Bronchial epithelial cell (primary cell): ENCODE data around the gene NUP98. TPM values are rescaled to one million over a fixed set of nuclear protein-coding genes. Genes with fewer than 3 reads are reported as not detected.

Source experiments
- DNase-seq: peaks from one replicate; pipeline ENCODE4 v3.0.0-alpha.2; 2010; ENCODE audit warnings: low read depth
- FAIRE-seq: peaks from 2 replicates; lab custom pipeline; 2011; peaks lifted over from hg19 to GRCh38; lab: Jason Lieb, UNC
- H3K27me3 ChIP-seq: 2 replicates; pipeline ENCODE4 v1.5.1; 2011; ENCODE audit warnings: low read length; ENCODE audit not compliant: control insufficient read depth, insufficient read depth
- H3K36me3 ChIP-seq: 2 replicates; pipeline ENCODE4 v1.5.1; 2011; ENCODE audit warnings: low read length; ENCODE audit not compliant: control insufficient read depth, insufficient read depth
- H3K4me3 ChIP-seq: 2 replicates; pipeline ENCODE4 v1.5.1; 2011; ENCODE audit warnings: mild to moderate bottlenecking, low read depth, low read length, control low read depth
- CTCF ChIP-seq: IDR thresholded peaks from 2 replicates; pipeline ENCODE4 v1.5.1; 2011; ENCODE audit warnings: mild to moderate bottlenecking, moderate library complexity, low read length, control low read depth, inconsistent platforms; ENCODE audit not compliant: insufficient read depth, severe bottlenecking
- total RNA-seq: library from RNA; depleted of rRNA; stranded (reverse); fragments of >200 nt; gene quantifications from 2 replicates; pipeline ENCODE4 v1.2.1, GENCODE V29; 2014

Gene NUP98
- total RNA-seq, 1 donor from 2014 or later: 59.8 TPM

- H3K36me3 ChIP-seq: peaks cover 3% of the 10 kb centered on the region
- no peak overlapping the region for H3K4me3 ChIP-seq
- FAIRE-seq (no peak), DNase-seq (no peak)
- TF ChIP-seq CTCF: no peak
- H3K27me3 ChIP-seq: no peaks in the 10 kb centered on the region
These were observed 131.9 kb downstream of the NUP98 start for GRCh38 chr11:3665336-3666022.

- DNase-seq (no peak), FAIRE-seq (peak; percentile 13)
- no peak for TF ChIP-seq CTCF
- Histone ChIP-seq H3K4me3 (no peak overlapping the region), H3K36me3 (peaks cover 3% of the 10 kb centered on the region), H3K27me3 (no peaks in the 10 kb centered on the region)
These were observed 133.2 kb downstream of the NUP98 start for GRCh38 chr11:3664032-3664630.

GRCh38 chr11:3662856-3663255, 134.5 kb downstream of the NUP98 start:
- Histone ChIP-seq H3K36me3 (peaks cover 3% of the 10 kb centered on the region), H3K4me3 (no peak overlapping the region), H3K27me3 (no peaks in the 10 kb centered on the region)
- no peak for TF ChIP-seq CTCF
- no peak for DNase-seq
- FAIRE-seq: no peak

- Histone ChIP-seq H3K4me3 (no peak overlapping the region), H3K36me3 (no peaks in the 10 kb centered on the region), H3K27me3 (no peaks in the 10 kb centered on the region)
- TF ChIP-seq CTCF: no peak
- FAIRE-seq (no peak), DNase-seq (no peak)
These were observed 136.4 kb downstream of the NUP98 start for GRCh38 chr11:3660960-3661359.

- Histone ChIP-seq H3K27me3 (no peaks in the 10 kb centered on the region), H3K36me3 (no peaks in the 10 kb centered on the region), H3K4me3 (no peak overlapping the region)
- no peak for TF ChIP-seq CTCF
- DNase-seq (no peak), FAIRE-seq (no peak)
These were observed 137.5 kb downstream of the NUP98 start for GRCh38 chr11:3659595-3660515.
